PC-3 (cell line): ENCODE data around the gene BCL11A. TPM values are rescaled to one million over a fixed set of nuclear protein-coding genes. Genes with fewer than 3 reads are reported as not detected.

Experiments used
- ATAC-seq: fragments of 200-7000 bp; cut with Tn5 transposase; 2 replicates; pipeline ENCODE4 v1.9.1; 2020; ENCODE audit warnings: mild to moderate bottlenecking, moderate library complexity
- BruUV-seq: library from RNA; stranded (reverse); fragments of 400-500 nt; replicated peaks from 2 replicates; lab custom pipeline; 2021; lab: Mats Ljungman, UMichigan
- CTCF ChIA-PET: fragments of 300-600 bp; sonication (Branson Sonifier 250); formaldehyde crosslinking; loops from one replicate; lab custom pipeline; 2022; ENCODE audit warnings: antibody characterized with exemption; lab: Charles Lee
- POLR2A ChIA-PET: fragments of 300-600 bp; sonication (Branson Sonifier 250); formaldehyde crosslinking; loops from one replicate; lab custom pipeline; 2022; ENCODE audit warnings: antibody characterized with exemption; ENCODE audit not compliant: unreplicated experiment; lab: Charles Lee
- DNase-seq: peaks from one replicate; pipeline ENCODE4 v3.0.0-alpha.2; 2015
- H2AFZ ChIP-seq: fragments of 300-600 bp; sonication (generic); 2 replicates; pipeline ENCODE4 v1.6.0; 2016; ENCODE audit warnings: antibody characterized with exemption, low read length
- H3F3A ChIP-seq: fragments of 300-600 bp; sonication (generic); one replicate; pipeline ENCODE4 v1.6.0; 2017; ENCODE audit warnings: antibody characterized with exemption, low read length, control low read depth, mild to moderate bottlenecking; ENCODE audit not compliant: unreplicated experiment
- H3K27ac ChIP-seq: fragments of 300-600 bp; sonication (generic); 2 replicates; pipeline ENCODE4 v1.5.1; 2016; ENCODE audit warnings: mild to moderate bottlenecking, low read length
- H3K27me3 ChIP-seq: fragments of 300-600 bp; sonication (generic); 2 replicates; pipeline ENCODE4 v1.6.1; 2016; ENCODE audit warnings: low read length, mixed read lengths
- H3K36me3 ChIP-seq: fragments of 300-600 bp; sonication (generic); 2 replicates; pipeline ENCODE4 v1.6.1; 2016; ENCODE audit warnings: low read depth, mixed run types, low read length, mixed read lengths
- H3K4me1 ChIP-seq: fragments of 300-600 bp; sonication (generic); 2 replicates; pipeline ENCODE4 v1.5.1; 2016; ENCODE audit warnings: low read length; ENCODE audit not compliant: insufficient read depth
- H3K4me2 ChIP-seq: fragments of 300-600 bp; sonication (generic); 2 replicates; pipeline ENCODE4 v1.6.0; 2016; ENCODE audit warnings: low read length
- H3K4me3 ChIP-seq: fragments of 300-600 bp; sonication (generic); 2 replicates; pipeline ENCODE4 v1.5.1; 2016; ENCODE audit warnings: mild to moderate bottlenecking, low read length, mixed read lengths
- H3K79me2 ChIP-seq: fragments of 300-600 bp; sonication (generic); 2 replicates; pipeline ENCODE4 v1.6.1; 2017; ENCODE audit warnings: low read length, mixed read lengths
- H3K9ac ChIP-seq: fragments of 300-600 bp; sonication (generic); 2 replicates; pipeline ENCODE4 v1.6.0; 2016; ENCODE audit warnings: mild to moderate bottlenecking, low read length
- H3K9me2 ChIP-seq: fragments of 300-600 bp; sonication (generic); replicated peaks from 2 replicates; pipeline ENCODE4 v1.6.1; 2016; ENCODE audit warnings: mixed run types, low read length, mixed read lengths
- H3K9me3 ChIP-seq: fragments of 300-600 bp; sonication (generic); 2 replicates; pipeline ENCODE4 v1.6.1; 2016; ENCODE audit warnings: low read length, mixed read lengths
- H4K20me1 ChIP-seq: fragments of 300-600 bp; sonication (generic); 2 replicates; pipeline ENCODE4 v1.6.1; 2016; ENCODE audit warnings: low read length, mixed read lengths
- EZH2 ChIP-seq: fragments of 300-600 bp; sonication (generic); IDR thresholded peaks from one replicate; pipeline ENCODE4 v1.6.1; 2017; ENCODE audit warnings: antibody characterized with exemption, mild to moderate bottlenecking, low read length; ENCODE audit not compliant: unreplicated experiment
- EZH2phosphoT487 ChIP-seq: fragments of 300-600 bp; sonication (generic); IDR thresholded peaks from 2 replicates; pipeline ENCODE4 v1.6.1; 2018; ENCODE audit warnings: mild to moderate bottlenecking, antibody characterized with exemption, low read length, borderline replicate concordance
- intact Hi-C: fragments of 100-400 bp; cut with micrococcal nuclease; formaldehyde crosslinking; loops from 2 replicates; pipeline ENCODE4 v1.9.0; 2023
- total RNA-seq: library from RNA; depleted of rRNA; stranded (reverse); fragments of >200 nt; gene quantifications from 2 replicates; pipeline ENCODE4 v1.2.3, GENCODE V29; 2014
- TF ChIP-seq, protein P1 (sequence below): fragments of 300-600 bp; sonication (generic); conservative IDR thresholded peaks from 2 replicates; pipeline ENCODE4 v1.5.1; 2017; ENCODE audit warnings: antibody characterized with exemption, low read depth, mild to moderate bottlenecking, low read length

Gene BCL11A
- total RNA-seq, 1 experiment from 2014 or later = 4.6 TPM

GRCh38 chr2:60547841-60548240 is 5.6 kb downstream of the BCL11A start:
- ATAC-seq (no peak), DNase-seq (no peak)
- Histone ChIP-seq H3K4me2 (no peak overlapping the region), H3K9me2 (no peaks in the 10 kb centered on the region), H3K27me3 (no peaks in the 10 kb centered on the region), H3K27ac (no peak overlapping the region), H3K4me1 (peaks cover 14% of the 10 kb centered on the region), H3K9me3 (no peaks in the 10 kb centered on the region), H3K79me2 (peaks cover 40% of the 10 kb centered on the region), H3F3A (no peaks in the 10 kb centered on the region), H3K4me3 (no peak overlapping the region), H3K9ac (no peak overlapping the region), H4K20me1 (no peaks in the 10 kb centered on the region), H2AFZ (no peak overlapping the region), H3K36me3 (peaks cover 14% of the 10 kb centered on the region)
- ChIA-PET CTCF (no interaction called here), POLR2A (no interaction called here)
- intact Hi-C loops = loop anchor here (2.0 kb wide), 1 partner anchor 15 kb away; no protein-coding TSS in a partner anchor
- TF ChIP-seq, protein P1, sequence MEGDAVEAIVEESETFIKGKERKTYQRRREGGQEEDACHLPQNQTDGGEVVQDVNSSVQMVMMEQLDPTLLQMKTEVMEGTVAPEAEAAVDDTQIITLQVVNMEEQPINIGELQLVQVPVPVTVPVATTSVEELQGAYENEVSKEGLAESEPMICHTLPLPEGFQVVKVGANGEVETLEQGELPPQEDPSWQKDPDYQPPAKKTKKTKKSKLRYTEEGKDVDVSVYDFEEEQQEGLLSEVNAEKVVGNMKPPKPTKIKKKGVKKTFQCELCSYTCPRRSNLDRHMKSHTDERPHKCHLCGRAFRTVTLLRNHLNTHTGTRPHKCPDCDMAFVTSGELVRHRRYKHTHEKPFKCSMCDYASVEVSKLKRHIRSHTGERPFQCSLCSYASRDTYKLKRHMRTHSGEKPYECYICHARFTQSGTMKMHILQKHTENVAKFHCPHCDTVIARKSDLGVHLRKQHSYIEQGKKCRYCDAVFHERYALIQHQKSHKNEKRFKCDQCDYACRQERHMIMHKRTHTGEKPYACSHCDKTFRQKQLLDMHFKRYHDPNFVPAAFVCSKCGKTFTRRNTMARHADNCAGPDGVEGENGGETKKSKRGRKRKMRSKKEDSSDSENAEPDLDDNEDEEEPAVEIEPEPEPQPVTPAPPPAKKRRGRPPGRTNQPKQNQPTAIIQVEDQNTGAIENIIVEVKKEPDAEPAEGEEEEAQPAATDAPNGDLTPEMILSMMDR = no peak
- no peak for TF ChIP-seq EZH2
- TF ChIP-seq EZH2phosphoT487 = no peak
- BruUV-seq = no TSS peak

- intact Hi-C loops = no loop called here
These were observed 6.6 kb downstream of the BCL11A start for GRCh38 chr2:60546756-60547420.

More at GRCh38 chr2:60546756-60547420, 6.6 kb downstream of the BCL11A start:
- Histone ChIP-seq H3K27me3 (no peaks in the 10 kb centered on the region), H3K36me3 (peaks cover 14% of the 10 kb centered on the region), H3K9ac (no peak overlapping the region), H3K79me2 (peaks cover 32% of the 10 kb centered on the region), H3K4me2 (peak overlapping the region; percentile 32; the same call in 1 of the 2 replicates), H3K27ac (no peak overlapping the region), H3K4me3 (no peak overlapping the region), H3F3A (no peaks in the 10 kb centered on the region), H3K9me3 (no peaks in the 10 kb centered on the region), H3K4me1 (peaks cover 14% of the 10 kb centered on the region), H3K9me2 (no peaks in the 10 kb centered on the region), H4K20me1 (no peaks in the 10 kb centered on the region), H2AFZ (no peak overlapping the region)
- ATAC-seq = no peak
- POLR2A ChIA-PET = no interaction called here
- TF ChIP-seq EZH2 (no peak), EZH2phosphoT487 (no peak)
- TF ChIP-seq, protein P1 = no peak
- CTCF ChIA-PET = interaction anchor here (1.0 kb wide), 1 partner anchor 49 kb away, joined by 3 read pairs; no protein-coding TSS in a partner anchor
- BruUV-seq = no TSS peak
- no peak for DNase-seq
